Measurements from ENCODE around the gene UBR1. TPM values are rescaled to one million over a fixed set of nuclear protein-coding genes. Genes with fewer than 3 reads are reported as not detected.
A peak's percentile ranks its signal among the peaks of the same experiment; 100 is the strongest.
"Not testable (repeated sequence)": the region's sequence is repeated elsewhere in the genome, so short reads cannot be mapped to it uniquely, and the experiment has no call there.

UBR1 gene
- 12.2 TPM for polyA plus RNA-seq (2013, experiment 1 of 2; ENCODE audit: insufficient read length)
- 13.8 TPM for polyA plus RNA-seq (2013, experiment 2 of 2; ENCODE audit: insufficient read length)

GRCh38 chr15:43105778-43106485 is at the start of gene UBR1:
Gene UBR1, minus strand, starts transcription at chr15:43106038. Its CDS starts 16 bp downstream, at chr15:43106022.
- peak; percentile 95 for DNase-seq

- no peak for DNase-seq
Measured at GRCh38 chr15:43153269-43153668, 47.4 kb upstream of the UBR1 start.

- DNase-seq: no peak
Measured at GRCh38 chr15:43151688-43152087, 45.9 kb upstream of the UBR1 start.

- DNase-seq: peak; percentile 96
Measured at GRCh38 chr15:43150191-43150929, 44.5 kb upstream of the UBR1 start.

- no peak for DNase-seq
Measured at GRCh38 chr15:43146184-43146583, 40.3 kb upstream of the UBR1 start.

GRCh38 chr15:43144512-43144911 is 38.7 kb upstream of the UBR1 start:
- no peak for DNase-seq

GRCh38 chr15:43143203-43143941 is 37.5 kb upstream of the UBR1 start:
- DNase-seq: peak; percentile 45

- no peak for DNase-seq
Measured at GRCh38 chr15:43135351-43135750, 29.5 kb upstream of the UBR1 start.

- no peak for DNase-seq
Measured at GRCh38 chr15:43134157-43134635, 28.4 kb upstream of the UBR1 start.

- DNase-seq: peak; percentile 56
Measured at GRCh38 chr15:43133430-43134156, 27.8 kb upstream of the UBR1 start, which contains the start of gene TMEM62. Gene TMEM62, plus strand, starts transcription at chr15:43133586. Its CDS starts 217 bp downstream, at chr15:43133803.

GRCh38 chr15:43132830-43133429 is 27.1 kb upstream of the UBR1 start:
- DNase-seq: no peak

- no peak for DNase-seq
Measured at GRCh38 chr15:43128980-43129335, 23.1 kb upstream of the UBR1 start.

GRCh38 chr15:43128174-43128979 is 22.5 kb upstream of the UBR1 start:
- not testable (repeated sequence) for DNase-seq

- DNase-seq: no peak
Measured at GRCh38 chr15:43127752-43128151, 21.9 kb upstream of the UBR1 start.

- no peak for DNase-seq
Measured at GRCh38 chr15:43126356-43126755, 20.5 kb upstream of the UBR1 start.

- DNase-seq: no peak
Measured at GRCh38 chr15:43125100-43125661, 19.3 kb upstream of the UBR1 start.

GRCh38 chr15:43121863-43122262 is 16.0 kb upstream of the UBR1 start:
- no peak for DNase-seq

GRCh38 chr15:43118829-43119228 is 13.0 kb upstream of the UBR1 start:
- no peak for DNase-seq

GRCh38 chr15:43118286-43118685 is 12.4 kb upstream of the UBR1 start:
- no peak for DNase-seq

GRCh38 chr15:43111354-43111753 is 5.5 kb upstream of the UBR1 start:
- no peak for DNase-seq

- DNase-seq: no peak
Measured at GRCh38 chr15:43107751-43108150, 1.9 kb upstream of the UBR1 start.

Data from fibroblast of skin of scalp (primary cell).